HG03442 (cell line): Measurements from ENCODE around the gene IFNAR1.

Source experiments
- ATAC-seq: cut with Tn5 transposase; IDR thresholded peaks from one replicate; pipeline ENCODE4 v1.9.1; 2021; ENCODE audit warnings: mild to moderate bottlenecking, moderate library complexity; ENCODE audit not compliant: unreplicated experiment

Gene IFNAR1

GRCh38 chr21:33324291-33325221 is at the start of gene IFNAR1:
Gene IFNAR1 (plus strand): TSS chr21:33324970. CDS start chr21:33325056, 86 bp downstream.
- peak; percentile 72 for ATAC-seq

- no peak for ATAC-seq
These were observed 46.0 kb upstream of the IFNAR1 start for GRCh38 chr21:33278721-33279120.

DNA sequence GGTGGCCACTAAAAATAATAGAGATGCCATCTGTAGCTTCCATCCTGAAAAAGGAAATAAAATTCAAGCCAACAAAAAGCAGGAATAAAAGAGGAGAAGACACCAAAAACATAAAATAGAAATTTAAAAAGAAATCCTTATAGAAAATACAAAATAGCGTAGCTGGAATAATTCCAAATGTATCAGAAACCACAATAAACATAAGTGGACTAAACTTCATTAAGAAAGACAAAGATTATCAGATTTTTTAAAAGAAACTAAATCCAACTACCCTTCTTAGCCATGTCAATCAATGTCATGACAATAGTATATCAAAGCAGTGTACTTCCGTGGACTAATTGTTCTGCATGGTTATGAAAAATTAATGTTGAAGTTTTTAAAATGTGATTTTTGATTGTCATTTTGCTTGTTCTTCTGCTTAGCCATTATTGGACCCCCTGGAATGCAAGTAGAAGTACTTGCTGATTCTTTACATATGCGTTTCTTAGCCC is 45.4 kb upstream of the IFNAR1 start:
- ATAC-seq: no peak

DNA sequence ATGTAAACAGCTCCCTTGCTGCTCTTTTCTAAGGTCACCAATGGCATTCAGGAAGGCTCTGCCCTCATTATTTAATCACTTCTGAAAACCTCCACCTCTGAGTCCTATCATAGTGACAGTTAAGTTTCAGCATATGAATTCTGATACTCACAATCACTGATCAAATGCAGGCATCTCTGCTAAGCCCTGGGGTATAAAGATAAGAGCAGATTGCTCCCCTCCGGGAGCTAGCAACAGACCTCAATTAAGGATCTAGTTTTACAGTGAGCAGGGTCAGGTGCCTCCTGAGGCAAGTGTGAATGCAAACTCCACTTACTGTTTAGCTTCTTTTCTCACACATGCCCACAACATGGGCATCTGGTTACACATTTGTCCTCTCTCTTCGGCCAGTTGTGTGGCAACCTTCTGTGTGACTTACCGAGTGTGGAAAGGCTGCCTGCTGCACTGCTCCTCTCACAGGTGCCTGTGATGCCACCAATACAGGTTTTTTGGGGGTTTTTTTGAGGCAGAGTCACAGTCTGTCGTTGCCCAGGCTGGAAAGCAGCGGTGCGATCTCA is 43.6 kb upstream of the IFNAR1 start:
- no peak for ATAC-seq

DNA sequence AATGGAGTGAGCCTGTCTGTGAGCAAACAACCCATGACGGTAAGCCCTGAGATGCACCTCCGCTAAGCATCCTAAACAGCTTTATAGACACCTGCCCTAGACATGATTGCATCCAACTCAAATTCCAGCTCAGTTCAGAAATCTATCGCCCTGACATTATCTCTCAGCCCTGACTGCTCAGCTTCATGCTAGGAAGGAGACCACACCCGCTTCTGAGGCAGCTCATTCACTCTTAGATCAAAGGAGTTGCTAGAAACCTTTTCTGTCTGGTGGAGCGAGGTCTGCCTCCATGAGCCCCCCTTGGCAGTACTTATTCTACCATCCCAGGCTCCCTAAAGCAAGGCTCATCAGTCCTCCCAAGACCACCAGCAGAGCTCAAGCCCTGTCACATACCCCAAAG is 41.6 kb upstream of the IFNAR1 start:
- ATAC-seq: no peak

GRCh38 chr21:33286076-33286475 is 38.7 kb upstream of the IFNAR1 start:
- no peak for ATAC-seq

GRCh38 chr21:33286600-33287456 is 37.9 kb upstream of the IFNAR1 start:
- no peak for ATAC-seq

DNA sequence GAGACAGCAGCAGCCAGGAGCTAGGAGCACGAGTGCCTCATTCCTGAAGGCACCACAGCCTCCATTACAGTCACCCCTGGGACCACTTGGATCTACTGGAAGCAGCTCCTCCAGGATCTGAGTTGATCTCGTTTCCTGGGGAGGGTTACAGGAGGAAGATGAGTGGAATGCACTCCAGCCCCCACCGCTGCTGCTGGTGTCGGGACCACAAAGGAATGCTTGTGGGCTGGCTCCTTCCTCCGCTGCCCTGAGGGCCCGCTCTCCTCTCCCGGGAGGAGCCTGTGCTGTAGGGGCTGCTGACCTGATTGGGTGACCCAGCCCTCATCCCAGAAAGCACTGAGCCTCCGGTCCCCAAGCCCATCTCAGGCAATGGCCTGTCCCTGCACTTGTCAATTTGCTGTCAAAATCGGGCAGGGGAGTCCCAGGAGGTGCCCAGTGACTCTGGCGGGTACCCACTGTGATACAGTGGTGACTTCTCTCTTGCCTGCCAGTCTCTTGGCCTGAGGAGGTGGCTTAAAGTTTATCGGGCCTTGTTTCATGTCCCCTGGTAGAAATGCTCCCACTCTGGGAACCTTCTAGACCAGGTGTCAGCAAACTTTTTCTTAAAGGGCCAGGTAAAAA is 35.5 kb upstream of the IFNAR1 start:
- no peak for ATAC-seq

DNA sequence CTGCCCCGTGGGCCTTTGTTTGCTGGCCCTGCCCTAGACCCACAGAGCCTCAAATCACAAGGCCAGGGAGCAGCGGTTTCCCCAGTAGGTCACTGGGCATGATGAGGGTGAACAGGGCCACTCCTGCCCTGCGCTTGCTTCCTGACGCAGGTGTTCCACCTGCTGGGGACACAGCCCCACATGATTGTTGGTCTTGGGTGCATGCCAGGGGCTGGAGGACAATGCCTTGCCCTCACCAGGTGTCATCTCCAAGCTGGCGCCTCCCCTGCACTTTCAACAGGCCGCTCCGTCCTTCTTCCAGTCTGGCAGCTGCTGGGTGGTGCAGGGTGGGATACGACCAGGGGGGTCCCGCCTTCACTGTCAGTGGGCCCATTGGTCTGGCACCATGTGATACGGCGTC is 34.3 kb upstream of the IFNAR1 start:
- ATAC-seq: no peak

DNA sequence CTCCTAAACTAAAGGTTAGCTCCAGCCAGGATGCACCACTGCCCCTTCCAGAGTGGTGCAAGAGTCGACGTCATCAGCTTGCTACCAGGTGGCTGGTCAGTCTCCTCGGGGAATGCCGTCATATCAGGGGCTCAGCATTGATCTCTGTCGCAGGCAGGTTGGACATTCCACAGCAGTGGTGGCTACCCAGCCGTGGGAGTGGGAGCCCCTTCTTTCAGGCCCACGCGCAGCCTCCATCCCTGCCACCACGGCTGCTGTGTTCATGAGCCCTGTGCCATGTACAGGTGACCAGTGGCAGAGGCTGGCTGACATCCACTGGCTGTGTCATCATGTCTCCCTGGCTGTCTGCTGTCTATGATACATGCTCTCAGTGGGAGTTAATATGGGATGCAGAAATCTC is 33.1 kb upstream of the IFNAR1 start:
- no peak for ATAC-seq

DNA sequence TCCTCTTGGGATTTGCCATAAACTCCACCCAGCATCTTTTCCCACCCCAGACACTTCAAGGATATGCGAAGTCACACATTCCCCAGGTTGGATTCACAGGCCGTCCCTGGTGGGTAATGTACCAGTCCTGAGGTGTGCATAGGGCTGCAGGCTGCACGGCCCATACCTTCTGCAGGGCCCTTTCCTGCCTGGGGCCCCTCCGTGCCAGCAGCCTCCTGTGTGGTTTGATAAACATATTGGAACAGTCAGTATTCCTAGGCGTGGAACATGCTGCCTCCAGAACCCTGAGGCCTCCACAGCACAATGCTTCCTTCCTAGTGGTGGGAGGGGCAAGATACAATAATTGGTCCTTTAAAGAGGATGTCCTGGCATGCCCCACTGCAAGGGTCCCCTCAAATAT is 32.0 kb upstream of the IFNAR1 start:
- no peak for ATAC-seq

- no peak for ATAC-seq
These were observed 31.6 kb upstream of the IFNAR1 start for GRCh38 chr21:33293136-33293535.

DNA sequence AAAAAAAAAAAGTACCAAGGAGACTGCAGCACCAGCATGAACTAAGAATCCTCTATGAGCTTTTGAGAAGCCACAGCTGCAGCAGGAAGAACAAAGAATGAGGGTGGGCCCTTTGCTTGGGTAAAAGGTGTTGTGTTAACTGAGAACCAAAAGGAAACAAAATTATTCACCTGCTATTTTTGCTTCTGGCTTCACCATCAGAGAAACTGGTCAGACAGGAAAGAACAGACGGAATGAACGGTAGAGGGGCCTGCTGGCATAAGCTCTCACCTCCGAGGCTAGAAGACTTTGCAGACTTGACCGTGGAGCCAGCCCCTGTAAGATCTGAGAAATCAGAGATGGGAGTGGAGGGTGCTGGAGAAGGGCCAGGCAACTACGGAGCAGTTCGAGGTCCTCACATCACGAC is 31.0 kb upstream of the IFNAR1 start:
- no peak for ATAC-seq

GRCh38 chr21:33296156-33296555 is 28.6 kb upstream of the IFNAR1 start:
- ATAC-seq: no peak

GRCh38 chr21:33299181-33299752 is 25.5 kb upstream of the IFNAR1 start:
- ATAC-seq: peak; percentile 68

DNA sequence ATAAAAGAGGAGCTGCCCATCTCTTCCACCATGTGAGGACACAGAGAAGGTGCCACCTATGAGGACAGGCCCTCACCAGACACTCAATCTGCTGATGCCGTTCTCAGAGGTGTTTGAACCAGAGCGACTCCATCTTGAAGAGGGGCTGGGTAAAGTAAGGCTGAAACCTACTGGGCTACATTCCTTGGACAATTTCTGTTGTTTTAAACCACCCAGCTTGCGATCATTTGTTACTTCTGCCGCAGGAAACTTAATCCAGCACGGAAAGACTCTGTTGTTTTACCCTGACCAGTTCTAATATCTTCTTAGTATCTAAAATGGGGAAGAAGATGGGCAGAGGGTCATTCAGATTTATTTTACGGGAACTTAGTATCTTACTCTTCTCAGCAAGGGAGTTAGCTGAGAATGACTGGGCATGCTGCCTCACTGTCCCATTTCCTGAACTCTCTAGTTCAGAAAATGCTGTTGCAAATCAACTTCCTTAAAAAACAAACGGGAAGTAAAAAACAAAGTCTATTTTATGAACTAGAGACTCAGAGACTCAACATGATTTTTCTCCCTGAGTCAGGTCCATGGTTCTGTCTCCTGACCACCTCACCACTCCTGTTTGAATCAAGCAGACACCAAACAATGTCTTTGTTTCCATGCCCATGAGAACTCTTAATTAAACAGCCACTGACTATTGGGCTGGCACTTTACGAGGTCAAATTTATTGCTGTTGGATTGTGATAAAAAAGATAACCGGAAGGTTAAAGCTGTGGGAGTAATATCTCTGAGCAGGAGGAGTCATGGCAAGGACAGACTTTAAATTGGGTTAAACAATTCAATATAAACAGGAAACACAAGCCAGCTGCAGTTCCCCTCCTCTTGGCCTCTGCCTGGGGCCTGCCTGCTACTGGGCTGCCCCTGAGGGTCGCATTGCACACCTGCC is 23.8 kb upstream of the IFNAR1 start:
- ATAC-seq: no peak

GRCh38 chr21:33301632-33302002 is 23.2 kb upstream of the IFNAR1 start:
- no peak for ATAC-seq

DNA sequence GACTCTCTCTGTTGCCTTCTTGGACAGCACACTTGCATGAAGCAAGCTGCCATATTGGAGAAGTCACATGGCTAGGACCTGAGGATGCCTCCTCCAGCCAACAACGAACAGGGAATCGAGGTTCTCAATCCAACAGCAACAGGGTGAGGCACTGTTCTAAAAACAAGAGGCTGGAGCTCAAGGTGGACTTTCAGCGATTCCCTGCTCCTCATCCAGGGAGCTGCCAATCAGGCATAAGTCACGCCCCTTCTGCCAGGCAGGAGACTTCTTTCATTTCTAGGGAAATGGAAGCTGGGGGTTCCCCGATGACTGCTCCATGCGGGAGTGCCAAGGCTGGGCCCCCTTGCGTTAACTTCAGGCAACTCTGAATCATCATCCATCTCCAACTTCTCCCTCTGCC is 22.7 kb upstream of the IFNAR1 start:
- ATAC-seq: no peak

GRCh38 chr21:33302796-33303195 is 22.0 kb upstream of the IFNAR1 start:
- no peak for ATAC-seq

DNA sequence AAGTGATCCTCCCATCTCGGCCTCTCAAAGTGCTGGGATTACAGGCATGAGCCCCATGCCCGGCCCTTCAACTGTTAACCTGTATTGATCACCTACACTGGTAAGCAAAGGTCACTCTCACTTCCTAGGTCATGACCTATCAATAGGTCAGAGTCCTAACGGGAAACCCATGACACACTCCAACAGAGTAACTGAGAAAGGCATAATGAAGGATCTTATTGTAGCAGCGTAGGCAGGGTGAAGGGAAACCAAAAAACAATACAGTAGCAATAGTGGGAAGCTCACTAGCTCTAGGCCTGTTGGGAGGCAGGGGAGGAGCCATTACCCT is 19.5 kb upstream of the IFNAR1 start:
- no peak for ATAC-seq
